SHP77 treated with DMSO at 0.1 percent for 48 hours (cell line): Measurements from ENCODE around the gene USP6NL.
A peak's percentile ranks its signal among the peaks of the same experiment; 100 is the strongest.
"Not testable (repeated sequence)": the region's sequence is repeated elsewhere in the genome, so short reads cannot be mapped to it uniquely, and the experiment has no call there.

Experiments used
- DNase-seq: peaks from one replicate; lab custom pipeline; 2025; lab: John Stamatoyannopoulos, UW

USP6NL gene

GRCh38 chr10:11611248-11612020 is at the start of gene USP6NL:
USP6NL (minus strand) TSS chr10:11611650; CDS start chr10:11597634, 14,016 bp downstream.
- DNase-seq = peak; percentile 43

- no peak for DNase-seq
Measured at GRCh38 chr10:11658801-11659368, 47.4 kb upstream of the USP6NL start.

DNA sequence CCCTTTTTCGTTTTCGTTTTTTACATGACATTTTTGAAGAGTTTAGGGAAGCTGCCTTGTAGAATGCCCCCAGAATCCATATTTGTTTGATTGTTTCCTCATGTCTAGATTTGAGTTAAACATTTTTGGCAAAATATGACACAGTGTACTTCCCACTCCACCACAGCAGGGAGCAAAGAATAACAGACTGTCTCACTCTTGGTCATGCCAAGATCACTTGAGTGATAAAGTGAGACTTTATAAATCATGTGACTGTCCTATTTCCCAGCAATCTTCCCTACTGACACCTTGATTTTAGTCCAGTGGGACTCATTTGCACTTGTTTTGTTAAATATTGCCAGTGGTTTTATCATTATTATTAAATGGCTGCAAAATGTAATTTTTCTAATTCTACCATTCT is 44.4 kb upstream of the USP6NL start:
- DNase-seq = no peak

DNA sequence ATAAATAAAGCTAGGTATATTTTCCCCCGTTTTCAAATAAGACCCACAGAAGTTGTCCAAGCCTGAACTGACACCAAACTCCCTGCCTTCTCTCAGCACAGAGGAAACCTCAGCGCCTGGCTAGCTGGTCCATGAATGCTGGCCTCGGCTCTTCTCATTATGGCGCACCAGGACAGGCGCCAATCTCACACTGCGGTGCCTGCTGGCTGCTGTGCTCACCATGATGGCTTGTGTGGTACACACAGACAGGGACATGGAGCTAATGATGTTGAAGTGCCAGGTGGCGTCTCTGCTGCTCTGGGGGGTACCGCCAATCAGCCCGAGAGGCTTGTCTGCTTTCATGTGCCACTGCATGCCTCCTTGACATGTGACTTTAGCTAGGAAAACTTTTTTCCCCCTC is 43.2 kb upstream of the USP6NL start:
- no peak for DNase-seq

- DNase-seq = no peak
Measured at GRCh38 chr10:11653758-11654471, 42.5 kb upstream of the USP6NL start.

- no peak for DNase-seq
Measured at GRCh38 chr10:11647676-11648075, 36.2 kb upstream of the USP6NL start.

- DNase-seq = no peak
Measured at GRCh38 chr10:11646450-11646849, 35.0 kb upstream of the USP6NL start.

DNA sequence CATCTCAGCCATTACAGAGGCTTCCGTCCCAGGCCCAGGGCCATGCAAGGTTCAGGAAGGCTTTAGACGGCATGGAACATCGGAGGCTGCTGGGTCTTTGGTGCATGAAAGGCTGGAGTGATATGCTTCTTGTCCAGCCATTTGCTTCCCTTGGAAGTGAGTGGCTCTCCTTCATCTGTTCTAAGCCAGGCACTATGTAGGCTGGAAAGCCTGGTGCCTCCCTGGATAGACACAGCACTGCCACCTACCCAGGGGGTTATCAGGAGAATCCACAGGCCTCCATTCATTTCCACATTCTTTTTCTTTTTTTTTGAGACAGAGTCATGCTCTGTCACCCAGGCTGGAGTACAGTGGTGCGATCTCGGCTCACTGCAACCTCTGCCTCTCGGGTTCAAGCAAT is 31.6 kb upstream of the USP6NL start:
- no peak for DNase-seq

DNA sequence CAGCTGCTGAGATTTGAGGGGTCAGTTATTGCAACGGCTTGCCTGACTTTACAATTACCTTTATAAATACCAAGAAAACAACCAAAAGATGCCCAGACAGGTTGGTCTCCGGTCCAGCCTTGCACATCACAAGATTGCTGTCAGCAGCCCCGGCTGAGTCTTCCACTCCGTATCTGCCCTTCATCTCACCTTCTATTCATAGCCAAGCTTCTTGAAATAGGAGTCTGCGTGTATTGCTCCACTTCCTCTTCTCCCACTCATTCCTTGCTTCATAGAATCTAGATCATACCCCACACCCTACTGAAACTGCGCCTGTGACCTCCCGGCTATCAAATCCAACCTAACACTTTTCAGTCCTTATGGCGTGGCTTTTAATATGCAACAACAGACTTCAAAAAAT is 31.1 kb upstream of the USP6NL start:
- no peak for DNase-seq

- no peak for DNase-seq
Measured at GRCh38 chr10:11639849-11640764, 28.7 kb upstream of the USP6NL start.

DNA sequence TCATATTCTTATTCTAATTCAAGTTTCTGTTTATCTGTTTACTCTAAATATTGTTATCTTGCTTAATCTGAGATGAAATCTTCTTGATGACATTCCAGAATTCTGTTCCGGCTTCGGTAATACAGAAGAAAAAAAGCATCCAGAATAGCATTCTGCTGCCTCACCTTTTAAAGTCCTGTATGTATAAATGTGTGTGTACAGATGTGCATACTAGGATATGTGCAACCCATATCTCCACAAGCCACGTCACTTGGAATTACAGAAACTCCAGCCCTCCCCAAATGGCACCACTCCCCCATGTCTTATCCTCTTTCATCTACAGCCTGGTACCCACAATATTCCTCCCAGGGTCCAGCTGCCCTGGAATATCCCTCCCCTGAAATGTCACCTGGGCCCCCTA is 27.9 kb upstream of the USP6NL start:
- DNase-seq = no peak

DNA sequence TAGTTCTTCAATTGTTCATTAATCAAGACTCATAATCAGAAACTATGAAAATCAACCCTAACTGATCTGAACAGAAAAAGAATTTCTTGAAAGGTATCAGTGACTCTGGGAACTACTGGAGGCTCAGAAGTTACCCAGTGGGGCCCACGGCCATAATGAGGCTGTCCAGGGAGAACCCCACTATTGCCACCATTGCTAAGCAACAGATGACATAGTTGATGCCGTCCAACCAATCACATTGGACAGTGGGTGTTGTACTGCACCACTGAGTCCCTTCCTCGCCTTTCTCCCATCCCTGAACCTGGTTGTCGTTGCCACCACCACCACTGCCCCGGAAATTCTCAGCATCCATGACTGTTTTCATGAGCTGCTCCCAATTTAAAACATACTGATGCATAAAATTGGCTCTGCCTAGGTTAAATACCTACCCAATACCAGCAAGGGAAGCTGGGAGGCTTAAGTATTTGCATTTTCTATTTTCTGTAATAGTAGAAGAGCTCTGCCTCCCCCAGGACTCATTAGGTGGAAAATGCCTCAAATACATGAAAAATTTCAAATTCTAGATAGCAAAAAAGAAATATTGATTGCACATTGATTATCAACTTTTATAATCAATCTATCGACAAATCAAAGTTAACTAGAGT is 26.7 kb upstream of the USP6NL start:
- no peak for DNase-seq

DNA sequence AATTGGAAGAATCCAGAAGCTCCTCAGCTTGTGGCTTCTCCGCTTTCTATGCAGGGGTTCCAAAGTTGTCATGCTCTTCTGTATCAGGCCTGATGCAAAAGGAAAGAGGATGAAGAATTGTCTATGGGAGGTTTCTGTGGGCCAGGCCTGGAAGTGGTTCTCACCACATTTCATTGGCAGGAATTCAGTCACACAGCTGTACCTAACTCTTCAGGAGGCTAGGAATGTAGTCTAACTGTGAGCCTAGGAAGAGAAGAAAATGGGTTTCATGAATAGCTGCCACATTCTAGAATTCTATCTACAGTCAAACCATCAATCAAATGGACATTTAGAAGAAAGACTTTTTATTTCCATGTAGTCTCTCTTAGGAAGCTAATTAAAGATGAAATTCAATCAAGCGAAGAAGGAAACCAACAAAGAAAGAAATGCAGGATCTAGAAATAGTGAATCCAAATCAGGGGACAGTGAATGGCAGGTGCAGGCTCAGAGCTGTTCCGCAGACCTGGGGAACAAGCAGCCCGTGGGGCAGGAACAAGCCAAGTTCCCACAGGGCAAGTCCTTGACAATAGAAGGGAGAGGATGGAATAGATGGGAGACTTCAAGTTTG is 25.4 kb upstream of the USP6NL start:
- no peak for DNase-seq

DNA sequence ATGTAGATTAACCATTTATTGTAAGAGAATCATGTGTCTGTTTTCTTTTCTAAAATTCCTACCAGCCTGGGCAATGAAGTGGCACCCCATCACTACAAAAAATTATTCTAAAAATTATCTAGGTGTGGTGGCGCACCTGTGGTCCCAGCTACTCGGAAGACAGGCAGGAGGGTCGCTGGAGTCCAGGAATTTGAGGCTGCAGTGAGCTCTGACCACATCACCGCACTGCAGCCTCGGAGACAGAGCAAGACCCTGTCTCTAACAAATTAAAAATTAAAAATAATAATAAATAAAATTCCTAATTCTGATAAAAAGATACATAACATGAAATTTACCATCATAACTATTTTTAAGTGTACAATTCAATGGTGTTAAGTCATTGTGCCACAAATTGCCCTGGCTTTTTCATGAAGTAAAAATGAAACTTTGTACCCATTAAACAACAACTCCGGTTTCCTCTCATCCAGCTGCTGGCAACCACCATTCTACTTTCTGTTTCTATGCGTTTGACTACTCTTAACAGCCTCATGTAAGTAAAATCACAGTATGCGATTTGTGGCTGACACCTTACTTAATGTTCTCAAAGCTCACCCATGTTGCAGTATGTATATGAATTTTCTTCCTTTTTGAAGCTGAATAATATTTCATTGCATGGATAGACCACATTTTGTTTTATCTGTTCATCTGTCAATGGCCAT is 20.6 kb upstream of the USP6NL start:
- DNase-seq = no peak

DNA sequence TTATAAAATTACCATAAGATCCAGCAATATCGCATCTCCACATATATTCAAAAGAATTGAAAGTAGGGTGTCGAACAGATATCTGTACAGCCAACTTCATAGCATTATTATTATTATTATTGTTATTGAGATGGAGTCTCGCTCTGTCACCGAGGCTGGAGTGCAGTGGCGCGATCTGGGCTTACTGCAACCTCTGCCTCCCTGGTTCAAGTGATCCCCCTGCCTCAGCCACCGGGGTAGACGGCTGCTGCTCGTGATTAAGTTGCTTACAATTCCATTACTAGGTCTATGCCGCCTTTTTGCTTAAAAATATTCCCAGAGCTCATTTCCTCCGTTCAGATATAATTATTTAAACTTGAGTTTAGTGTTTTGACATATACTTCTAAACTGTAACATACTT is 19.8 kb upstream of the USP6NL start:
- no peak for DNase-seq

DNA sequence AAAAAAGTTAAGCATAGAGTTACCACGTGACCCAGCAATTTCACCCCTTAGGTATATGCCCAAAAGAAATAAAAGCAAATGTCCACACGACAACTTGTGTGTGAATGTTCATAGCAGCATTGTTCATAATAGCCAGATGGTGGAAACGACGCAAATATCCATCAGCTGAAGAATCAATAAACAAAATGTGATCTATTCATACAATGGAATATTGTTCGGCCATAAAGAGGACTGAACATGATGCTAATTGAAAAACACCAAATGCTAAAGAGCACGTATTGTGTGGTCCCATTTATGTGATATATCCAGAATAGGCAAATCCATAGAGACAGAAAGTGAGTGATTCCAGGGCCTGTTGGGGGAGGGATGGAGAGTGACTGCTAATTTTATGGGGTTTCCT is 18.3 kb upstream of the USP6NL start:
- no peak for DNase-seq

GRCh38 chr10:11627941-11628340 is 16.5 kb upstream of the USP6NL start:
- not testable (repeated sequence) for DNase-seq

GRCh38 chr10:11626071-11626470 is 14.6 kb upstream of the USP6NL start:
- no peak for DNase-seq

DNA sequence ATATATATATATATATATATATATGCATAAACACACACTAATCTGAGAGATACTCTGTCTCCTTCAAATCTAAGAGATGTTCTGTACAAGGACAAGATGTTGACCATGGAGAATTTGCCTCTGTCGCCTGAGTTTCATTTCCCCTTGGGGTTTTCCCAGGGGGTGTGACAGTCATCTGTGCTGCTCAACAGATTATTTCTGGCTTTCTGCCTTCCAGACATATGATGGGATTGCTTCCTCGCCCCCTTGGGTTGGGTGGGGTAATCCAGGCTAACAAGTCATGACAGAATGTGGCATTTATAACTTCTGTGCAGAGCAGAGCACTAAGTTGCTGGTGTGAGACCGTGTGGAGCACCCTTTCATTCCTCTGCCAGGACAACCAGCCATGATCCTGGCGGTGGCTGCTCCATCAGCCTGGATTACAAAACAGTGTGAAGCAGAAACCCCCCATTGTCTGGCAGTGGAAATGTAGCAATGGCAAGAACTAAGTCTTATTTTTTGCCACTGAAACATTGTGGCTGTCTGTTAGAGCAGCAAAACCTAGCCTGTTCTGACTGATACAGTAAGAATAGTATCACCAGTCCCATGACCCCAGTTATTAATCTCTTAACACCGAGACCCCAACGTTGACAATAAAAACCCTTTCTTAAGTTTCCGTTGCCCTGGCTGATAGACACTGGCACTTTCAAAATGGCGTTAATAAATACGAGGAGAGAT is 13.7 kb upstream of the USP6NL start:
- DNase-seq = no peak

GRCh38 chr10:11617233-11617632 is 5.8 kb upstream of the USP6NL start:
- no peak for DNase-seq
